Cerebellar cortex (tissue), 1 donor: ENCODE data around the gene ADGRV1.
A peak's percentile ranks its signal among the peaks of the same experiment; 100 is the strongest.

ENCODE experiments used
- DNase-seq: peaks from one replicate; pipeline ENCODE4 v3.0.0-alpha.2; 2015; ENCODE audit warnings: low spot score

The ADGRV1 gene

DNA sequence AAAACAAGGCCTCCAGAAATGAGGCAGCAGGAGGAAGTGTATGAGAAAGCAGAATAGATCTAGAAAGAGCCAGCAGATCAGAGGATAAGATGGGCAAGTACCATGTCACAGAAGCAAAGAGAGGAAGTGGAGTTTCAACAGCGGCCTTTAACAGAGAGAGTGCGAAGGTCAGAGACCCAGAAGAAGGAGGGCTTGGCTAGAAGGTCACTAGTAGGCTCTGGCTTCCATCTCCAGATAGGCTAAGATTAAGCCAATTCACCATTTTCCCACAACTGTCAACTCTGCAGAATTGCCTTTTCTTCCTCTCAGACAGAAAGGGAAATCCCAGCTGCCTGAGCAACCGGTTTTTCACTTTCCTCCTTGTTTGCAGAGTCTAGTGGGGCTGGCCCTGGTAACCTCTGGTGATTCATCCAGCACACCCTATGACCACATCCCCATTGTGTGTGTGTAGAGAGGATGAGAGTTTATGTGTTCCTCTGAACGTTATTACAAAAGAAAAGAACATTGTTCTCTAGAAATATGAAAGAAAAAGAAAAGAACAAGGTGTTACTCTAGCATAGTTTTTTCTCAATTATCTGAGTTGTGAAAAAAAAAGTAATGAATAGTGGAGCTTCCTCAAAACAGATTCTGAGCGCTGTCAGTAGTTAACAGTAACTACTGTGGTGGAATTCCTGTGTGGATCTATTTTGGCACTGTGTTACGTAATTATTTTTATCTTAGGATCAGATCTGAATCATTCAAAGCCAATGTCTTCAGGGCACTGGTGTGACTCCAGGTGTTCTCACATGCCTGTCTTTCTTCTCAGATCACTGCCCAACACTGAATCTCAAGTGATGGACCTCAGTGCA lies 604.2 kb downstream of the ADGRV1 start:
- DNase-seq, result no peak

DNA sequence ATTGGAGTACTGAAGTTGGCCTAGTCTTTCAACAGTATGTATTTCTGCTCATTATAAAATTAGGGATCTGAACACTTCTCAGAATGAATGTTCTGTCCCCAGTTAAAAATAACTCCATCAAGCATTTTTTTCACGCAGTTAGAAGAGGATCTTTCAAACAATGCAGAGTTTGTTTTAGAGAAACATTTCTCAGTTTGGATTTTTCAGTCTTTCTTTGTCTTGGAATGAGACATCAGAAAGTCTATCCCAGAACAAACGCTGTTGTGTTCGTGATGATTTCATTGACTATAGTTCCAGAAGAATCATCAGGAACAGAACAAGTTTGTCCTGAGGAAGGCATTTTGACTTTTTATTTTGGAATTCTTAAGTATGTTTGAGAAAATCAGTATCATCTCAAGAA lies 605.8 kb downstream of the ADGRV1 start:
- DNase-seq, result no peak

DNA sequence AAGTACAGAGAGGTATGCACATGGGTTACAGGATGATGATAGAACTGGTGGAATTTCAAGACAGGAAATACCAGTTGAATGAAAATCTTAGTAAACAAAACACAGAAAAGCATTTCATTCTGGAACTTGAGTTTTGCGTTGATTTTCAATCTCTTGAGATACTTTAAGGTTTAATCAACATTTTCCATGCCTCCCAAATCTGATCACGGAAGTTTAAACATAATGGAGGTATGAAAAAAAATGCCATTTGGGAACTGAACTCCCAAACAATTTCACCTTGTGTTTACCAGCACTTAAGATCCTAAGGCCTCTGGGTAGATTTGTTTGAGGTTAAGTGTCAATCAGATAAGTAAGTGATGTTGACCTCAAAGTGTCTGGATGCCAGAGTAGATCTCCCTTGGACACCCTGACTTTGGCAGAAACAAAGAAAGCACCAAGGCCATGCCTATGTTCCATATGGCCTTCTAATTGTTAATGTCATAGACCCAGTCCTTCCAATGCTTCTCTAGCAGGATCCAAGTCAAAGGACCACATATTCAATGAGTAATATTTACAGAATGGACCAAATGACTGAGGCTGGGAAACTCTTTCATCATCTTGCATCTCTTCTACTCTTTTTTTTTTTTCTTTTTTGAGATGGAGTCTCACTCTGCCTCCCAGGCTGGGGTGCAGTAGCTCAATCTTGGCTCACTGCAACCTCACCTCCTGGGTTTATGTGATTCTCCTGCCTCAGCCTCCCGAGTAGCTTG lies 607.6 kb downstream of the ADGRV1 start:
- DNase-seq, result no peak

DNA sequence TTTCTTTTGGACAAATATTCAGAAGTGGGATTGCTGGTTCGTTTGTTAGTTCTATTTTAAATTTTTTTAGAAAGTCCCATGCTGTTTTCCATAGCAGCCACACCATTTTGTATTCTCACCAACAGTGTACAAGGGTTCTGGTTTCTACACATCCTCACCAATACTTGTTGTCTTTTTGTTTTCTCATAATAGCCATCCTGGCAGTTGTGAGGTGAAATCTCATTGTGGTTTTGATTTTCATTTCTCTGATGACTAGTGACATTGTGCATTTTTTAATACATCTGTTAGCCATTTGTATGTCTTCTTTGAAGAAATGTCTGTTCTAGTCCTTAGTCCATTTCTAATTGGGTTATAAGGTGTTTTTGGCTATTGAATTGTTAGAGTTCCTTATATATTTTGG lies 610.3 kb downstream of the ADGRV1 start:
- no peak for DNase-seq

DNA sequence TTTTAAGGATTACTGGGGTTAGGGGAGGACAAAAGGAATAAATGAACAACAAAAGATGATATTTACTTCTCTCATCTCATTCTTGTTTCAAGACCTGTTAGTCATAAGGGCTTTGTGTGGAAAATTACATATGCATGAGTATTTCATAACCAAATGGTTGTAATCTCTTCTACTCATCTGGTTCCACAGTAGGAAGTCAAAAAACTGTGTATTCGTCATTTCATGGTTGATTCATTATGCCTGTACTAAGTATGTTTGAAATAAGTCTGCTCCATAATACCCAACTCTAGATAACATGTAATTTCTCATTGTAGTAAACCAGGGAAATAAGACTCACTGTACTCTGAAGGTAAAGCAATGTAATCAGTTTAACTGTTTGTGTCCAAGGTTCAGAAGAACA lies 611.7 kb downstream of the ADGRV1 start:
- no peak for DNase-seq

DNA sequence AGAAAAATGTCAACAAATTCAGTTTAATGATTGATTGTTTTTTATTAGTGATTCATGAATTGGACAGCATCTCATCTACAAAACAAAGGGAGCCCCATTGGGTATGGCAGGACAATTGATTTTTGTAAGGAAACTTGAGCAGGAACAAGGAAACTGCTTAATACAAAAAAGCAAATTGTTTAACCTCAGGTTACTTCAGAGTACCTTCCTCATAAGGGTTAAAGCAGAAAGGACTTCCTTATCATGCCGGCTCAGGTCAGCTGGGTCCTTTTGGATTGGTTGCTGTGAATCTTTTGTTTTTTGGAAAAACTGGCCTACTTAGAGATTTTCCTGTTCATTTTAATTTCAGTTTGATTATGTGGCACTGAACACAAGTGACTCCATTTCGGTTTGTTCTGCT lies 612.7 kb downstream of the ADGRV1 start:
- DNase-seq, result no peak

DNA sequence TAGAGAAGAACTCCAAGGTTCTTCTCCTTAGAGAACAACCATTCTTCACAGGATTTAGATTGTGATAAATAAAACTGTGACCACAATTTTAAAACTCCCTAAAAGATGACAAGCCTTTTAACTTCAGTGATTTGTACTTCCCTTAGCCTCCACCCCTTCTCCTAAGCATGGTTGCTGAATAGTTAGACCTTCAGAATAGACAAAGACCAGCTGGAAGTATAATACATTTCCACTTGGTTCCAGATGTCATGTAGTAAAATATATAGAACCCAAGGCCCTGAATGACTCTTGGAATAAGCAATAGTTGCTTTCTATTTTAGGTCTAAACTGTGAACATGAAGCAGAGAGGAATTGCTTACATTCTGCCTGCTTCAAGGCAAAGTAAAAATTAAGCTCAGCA lies 615.8 kb downstream of the ADGRV1 start:
- no peak for DNase-seq

DNA sequence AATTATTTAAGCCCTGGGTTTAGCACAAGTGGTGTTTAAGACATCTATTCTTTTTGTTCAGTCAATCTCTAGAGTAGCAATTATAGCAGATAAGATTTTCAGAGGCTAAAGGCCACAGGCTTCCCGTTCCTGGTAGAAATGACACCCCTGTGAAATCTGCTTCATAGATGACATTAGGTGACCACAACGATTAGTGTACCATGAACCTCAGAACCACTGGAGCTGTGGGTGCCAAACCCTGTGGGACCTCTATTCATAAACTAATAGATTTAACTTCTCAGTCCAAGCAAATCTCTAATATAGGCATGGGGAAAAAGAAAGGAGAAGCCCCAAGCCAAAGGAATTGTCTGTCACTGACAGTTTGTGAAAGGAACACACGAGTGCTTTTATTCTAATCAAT lies 617.1 kb downstream of the ADGRV1 start:
- DNase-seq, result no peak

DNA sequence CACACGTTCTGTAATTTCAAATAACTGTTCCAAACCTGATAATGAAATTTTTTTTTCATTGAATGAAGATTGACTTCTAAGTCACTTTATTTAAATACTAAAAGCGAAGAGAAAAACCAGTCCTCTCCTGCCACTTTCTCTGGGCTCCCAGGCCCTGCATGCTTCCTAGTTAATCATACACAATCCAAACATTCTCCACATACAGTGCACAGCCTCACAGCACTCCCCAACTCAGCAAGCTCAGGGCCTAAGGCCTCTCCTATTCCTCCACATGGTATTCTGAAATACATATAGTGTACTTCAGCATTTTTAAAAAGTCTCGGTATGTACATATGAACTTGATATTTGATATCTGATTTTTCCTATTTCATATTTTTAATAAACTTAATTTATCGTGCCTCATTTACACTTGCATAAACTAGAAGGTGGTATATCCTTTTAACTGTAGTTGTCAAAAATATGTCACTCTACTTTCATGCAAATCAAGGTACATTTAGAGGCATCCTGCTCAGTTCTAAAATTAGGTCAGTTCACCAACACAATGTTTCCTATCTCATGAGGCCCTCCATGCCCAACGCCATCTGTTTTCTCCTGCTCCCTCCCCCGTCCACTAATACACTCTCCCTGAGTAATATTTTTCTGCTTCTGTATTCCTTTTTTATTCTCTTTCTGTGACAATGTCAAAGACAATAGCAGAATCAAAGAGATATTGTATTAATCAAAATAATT lies 617.9 kb downstream of the ADGRV1 start:
- DNase-seq, result peak; percentile 94

DNA sequence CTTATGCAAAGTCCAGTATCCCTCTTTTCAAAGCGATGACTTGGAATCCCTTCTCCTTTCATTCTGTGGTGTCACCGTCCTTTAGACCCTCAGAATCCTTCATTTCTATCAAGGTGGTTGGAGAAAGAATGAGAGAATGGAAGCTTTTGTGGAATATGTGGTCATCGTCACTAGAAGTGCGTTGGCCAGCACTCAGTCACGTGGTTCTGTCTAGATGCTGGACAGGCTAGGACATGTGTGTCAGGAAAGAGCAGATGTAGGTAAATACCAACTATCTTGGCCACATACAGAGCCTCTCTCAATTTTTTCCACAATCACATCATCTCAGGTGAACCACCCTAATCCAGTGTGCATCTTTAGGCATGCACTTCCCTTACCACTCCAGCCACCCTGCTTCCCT lies 618.5 kb downstream of the ADGRV1 start:
- DNase-seq, result peak; percentile 53

DNA sequence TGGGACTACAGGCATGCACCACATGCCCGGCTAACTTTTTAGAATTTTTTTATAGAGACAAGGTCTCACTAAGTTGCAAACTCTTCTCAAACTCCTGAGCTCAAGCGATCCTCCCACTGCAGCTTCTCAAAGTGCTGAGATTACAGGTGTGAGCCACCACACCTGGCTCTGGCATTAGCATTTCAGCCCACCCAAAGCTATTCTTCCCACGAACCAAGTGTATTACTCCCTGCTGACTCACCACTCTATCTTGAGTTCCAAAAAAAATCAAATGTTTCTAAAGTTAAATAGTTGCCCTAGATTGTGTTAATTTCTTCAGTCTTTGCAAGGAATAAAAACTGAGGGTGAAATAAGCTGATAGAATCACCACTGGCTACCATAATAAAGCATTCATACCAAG lies 619.0 kb downstream of the ADGRV1 start:
- DNase-seq, result no peak

DNA sequence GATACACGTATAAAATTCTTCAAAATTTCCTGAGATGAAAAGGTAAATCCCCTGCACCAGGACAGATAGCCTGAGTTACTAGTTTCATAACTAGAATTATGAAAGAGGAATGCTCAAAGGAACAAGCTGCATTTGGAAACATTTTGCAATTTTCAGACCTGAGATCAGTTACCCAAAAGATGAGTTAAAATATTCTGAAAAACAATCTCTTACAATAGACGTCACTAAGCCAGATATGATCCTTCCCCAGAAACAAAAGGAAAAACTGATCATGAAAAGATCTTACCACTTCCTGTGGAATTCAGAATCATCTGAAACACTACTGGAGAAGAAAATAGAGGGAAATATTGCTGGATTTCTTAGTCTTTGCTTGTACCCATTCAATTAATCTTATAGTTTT lies 619.9 kb downstream of the ADGRV1 start:
- no peak for DNase-seq

DNA sequence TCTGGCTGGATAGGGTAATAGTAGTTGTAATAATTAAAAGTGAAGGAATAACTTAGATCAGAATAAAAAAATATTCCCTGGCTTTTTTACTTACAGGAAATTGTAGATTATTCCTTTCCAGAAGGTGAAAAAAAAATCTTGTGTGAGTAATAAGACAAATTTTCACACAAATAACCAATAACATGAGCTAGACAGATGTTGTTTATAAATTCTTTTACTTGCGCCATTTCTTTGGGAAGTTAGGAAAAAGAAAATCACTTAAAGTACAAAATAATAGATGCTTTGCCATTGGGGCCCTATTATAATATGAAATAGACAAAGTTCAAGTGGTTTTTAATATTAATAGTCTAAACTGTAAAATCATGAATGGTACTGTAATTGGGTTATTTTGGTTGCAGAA lies 620.4 kb downstream of the ADGRV1 start:
- no peak for DNase-seq

DNA sequence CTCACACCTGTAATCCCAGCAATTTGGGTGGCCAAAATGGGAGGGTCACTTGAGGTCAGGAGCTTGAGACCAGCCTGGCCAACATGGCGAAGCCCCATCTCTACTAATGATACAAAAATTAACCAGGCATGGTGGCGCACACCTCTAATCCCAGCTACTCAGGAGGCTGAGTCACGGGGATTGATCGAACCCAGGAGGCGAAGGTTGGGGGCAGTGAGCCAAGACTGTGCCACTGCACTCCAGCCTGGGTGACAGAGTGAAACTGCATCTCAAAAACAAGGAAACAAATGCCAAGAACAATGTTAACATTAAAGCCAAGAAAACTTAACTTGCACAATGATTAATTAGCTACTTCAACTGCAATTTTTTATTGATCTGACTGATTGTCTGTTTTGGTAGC lies 621.9 kb downstream of the ADGRV1 start:
- no peak for DNase-seq

DNA sequence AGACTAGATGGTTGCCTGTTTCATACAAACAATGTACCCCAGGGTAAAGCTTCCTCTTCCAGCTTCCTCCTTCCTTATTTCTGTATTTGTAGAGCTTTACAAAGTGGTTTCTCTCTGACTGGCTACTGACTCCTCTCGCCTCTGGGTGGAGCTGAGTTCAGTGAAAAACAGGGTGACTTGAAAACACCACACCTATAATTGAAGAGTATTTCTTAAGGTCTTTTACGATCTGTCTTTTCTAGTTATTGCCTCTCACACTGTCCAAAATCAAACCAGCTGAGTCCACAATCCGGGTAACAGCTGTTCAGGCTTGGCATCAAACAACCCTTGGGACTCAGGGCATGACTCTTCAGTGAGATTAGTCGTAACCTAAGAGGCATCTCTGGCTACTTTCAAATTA lies 624.2 kb downstream of the ADGRV1 start:
- no peak for DNase-seq

DNA sequence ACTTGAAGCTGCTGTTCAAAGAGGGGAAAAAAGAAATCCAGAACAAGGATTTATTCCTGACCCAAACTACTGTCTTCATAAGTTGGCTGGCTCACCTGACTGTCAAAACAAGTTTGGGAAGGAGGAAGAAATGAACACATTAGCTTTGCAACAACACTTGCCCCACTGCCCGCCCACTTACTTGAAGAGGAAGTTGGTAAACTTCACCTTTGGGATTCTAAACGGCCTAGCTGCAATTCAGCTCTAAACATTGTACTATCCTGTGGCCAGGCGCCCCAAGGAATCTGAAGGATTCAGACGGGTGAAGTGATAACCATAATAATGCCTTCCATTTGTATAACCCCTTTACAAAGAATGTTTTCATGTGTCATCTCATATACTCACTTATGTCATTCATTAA lies 625.1 kb downstream of the ADGRV1 start:
- no peak for DNase-seq

DNA sequence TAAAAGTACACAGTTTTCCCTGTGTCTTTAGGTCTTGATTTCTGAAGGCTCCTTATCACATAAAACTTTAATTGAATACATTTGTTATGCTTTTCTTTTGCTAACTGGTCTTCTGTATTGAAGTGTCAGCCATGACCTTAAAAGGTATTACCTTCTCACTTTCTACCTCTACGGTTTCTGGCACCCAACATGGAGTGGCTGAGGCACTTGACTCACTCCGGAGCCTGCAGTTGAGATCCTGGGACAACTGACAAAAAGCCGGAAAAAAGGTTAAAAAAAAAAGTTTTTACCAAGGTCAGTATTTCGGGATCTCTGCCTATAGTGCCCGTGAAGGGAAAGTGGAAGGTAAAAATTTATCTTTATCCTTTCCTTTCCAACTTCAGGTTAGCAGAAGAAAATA lies 627.5 kb downstream of the ADGRV1 start:
- DNase-seq, result no peak

DNA sequence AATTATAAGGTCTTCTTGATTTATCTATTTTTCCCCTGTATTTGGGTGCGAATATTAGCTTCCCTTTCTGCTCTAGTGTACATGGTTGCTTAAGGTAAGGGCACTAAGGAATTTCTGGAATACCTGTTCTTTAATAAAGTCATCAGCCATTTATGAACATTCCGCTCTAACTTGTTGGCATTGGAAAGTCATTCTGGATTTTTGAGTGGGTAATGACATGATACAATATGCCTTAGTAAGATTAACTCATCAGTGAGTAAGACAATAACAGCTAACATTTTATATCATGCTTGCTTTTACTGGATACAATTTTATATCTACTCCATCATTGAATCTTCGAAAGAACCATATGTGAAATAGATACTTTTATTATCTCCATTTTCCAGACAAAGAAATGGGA lies 628.4 kb downstream of the ADGRV1 start:
- no peak for DNase-seq

DNA sequence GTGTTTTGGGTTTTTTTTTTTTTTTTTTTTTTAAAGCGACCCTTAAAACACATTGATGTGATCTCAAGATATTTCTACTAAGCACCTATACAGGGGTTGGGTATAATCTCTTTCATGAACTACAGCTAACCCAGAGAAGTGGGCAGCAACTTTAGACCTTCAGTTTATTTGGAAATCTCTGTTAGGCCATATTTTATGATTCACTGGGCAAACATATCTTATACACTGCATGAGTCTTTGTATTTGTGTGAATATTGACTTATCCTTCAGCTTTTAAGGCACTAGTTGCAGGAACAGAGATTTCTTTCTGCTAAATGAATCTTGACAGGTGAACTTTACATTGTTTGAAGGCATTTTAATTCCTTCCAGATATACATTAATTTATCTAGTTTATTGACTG lies 630.2 kb downstream of the ADGRV1 start:
- DNase-seq, result no peak

DNA sequence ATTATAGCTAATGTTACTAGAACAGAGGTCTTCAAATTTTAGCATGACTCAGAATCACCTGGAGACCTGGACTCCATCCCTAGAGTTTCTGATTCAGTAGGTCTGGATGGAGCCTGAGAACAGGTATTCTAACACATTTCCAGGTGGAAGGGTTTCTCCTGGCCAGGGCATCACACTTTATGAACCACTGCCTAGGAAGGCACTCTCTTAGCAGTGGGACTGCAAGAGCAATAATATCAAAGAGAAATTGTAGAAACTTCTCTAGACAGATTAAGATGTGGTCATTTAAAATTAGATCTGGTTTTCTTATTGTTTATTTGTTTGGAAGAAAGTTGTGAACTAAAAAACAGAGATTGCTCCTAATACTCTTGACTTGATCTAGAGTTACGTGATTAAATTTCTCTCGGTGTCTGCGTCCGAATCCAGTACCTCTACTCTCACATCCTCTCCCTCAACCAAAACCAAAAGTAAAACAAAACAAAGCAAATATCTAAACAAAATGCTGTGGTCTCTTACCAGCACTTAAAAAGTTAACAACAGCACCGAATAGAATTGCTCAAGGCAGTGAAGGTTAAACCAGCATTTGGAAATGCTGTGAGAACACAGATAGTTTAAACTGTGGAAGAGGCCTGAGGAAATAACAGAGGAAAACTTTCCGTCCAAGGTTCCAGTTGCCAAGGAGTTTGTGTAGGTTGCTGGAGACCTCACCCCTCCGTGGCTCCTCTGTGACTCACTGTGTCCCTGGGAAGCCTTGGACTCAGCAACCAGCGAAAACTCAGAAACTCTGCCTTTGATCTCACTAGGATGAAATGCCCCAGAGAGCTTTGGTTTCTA lies 631.1 kb downstream of the ADGRV1 start:
- DNase-seq, result no peak

DNA sequence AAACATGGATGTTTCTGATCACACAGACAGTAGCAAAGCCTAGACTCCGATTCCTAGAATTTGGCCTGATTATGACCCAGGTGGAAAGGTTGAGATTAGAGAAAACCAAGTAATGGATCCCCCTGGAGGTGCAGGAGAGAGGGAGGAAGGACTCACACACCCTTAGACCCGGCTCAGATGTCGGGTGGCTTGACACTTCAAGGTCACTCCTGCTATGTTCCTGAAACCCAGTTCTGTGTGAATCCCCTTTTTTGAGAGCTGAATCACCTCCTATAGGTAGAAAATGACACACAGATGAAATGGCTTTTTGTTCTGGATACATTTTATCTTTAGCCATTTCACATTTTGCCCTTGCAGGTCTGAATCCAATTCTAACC lies 631.7 kb downstream of the ADGRV1 start:
- DNase-seq, result no peak

DNA sequence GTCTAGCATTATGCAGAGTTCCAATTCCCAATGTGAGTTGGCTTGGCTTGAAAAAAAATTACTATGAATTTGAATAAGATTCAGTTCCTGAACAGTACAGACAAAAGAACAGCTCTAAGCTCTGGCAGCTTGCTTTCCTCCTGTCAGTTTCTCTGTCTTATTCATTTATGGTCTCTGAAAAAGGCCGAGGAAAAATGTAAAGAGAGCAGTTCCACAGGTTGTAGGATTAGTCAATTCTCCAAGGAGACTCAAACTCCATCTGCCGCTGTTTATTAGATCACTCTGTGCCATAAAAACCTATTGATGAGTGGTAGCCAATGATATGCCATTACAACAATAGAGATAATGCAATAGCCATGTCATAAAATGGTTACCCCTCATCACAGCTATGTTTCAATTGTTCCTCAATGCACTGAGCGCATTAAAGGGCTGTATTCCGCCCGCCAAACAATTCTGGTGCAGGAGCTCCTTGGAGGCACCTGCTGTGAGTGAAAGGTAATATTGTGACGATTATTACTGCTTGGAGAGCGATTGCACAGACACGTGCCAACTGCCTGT lies 636.3 kb downstream of the ADGRV1 start:
- peak; percentile 46 for DNase-seq
